SIG-M5 treated with dmso at 0.1 percent for 504 hours (cell line): ENCODE results near the gene EPS8L3.
"Not testable (repeated sequence)": the region's sequence is repeated elsewhere in the genome, so short reads cannot be mapped to it uniquely, and the experiment has no call there.

ENCODE experiments used
- DNase-seq: peaks from one replicate; lab custom pipeline; 2025; ENCODE audit not compliant: unreplicated experiment; lab: John Stamatoyannopoulos, UW

The EPS8L3 gene

DNA sequence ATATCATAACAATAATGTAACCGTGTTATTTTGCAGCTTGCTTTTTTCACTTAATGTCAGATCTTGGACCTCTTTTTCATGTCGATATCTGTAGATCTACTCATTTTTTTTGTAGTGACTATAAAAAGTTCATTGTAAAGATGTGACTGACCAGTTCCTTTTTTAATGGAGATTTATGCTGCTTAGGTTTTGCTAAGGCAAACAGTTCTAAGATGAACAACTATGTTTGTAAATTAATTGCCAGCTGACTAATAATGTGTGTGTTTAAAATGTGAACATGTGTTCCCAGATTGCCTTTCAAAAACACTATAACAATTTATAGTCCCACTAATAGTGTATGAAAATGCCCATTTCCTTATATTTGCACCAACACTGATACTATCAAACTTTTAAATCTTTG, 18.1 kb upstream of the EPS8L3 start:
- no peak for DNase-seq

- no peak for DNase-seq
These were observed 17.3 kb upstream of the EPS8L3 start for GRCh38 chr1:109780982-109781381.

DNA sequence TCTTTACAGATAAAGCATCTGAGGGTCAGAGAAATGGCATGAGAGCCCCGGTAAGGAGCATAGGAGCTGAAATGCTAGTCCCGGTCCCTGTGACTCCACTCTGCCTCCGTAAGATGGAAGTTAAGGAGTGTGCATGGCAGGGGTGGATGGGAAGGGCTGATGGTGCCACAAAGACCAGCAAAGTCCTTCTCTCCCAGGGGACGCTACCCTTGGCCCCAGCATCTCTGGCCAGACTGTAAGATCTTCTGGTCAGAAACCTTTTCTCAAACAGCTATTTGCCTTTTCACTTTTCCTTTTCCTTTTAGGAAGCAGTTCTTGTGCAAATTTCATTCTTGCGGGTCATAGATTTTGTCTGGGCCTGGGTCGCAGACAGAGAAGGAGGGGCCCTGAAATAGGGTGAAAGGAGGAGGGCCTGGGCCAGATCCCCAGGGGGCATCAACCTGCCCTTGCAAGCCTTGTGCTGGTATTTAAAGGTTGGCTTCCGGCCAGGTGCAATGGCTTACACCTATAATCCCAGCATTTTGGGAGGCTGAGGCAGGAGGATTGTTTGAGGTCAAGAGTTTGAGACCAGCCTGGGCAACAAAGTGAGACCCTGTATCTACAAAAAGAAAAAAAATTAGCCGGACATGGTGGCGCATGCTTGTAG, 14.4 kb upstream of the EPS8L3 start:
- no peak for DNase-seq

DNA sequence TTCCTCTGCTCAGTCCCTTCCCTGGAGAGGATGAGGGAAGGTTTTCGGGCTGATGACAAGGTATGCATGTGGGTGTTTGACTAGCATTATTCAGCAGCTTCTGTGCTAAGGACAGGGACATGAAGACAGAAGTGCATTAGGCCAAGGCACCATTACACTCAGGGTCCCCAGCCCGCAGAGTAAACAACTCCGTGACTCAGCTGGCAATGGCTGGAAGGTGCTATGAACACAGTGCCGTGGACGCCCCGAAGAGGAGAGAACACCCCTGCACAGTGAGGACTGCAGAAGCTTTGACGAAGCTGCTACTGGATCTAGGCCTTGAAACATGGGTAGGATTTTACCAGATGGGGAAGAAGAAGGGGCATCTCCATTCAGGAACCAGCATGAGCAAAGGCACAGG, 13.7 kb upstream of the EPS8L3 start:
- no peak for DNase-seq

- peak; percentile 65 for DNase-seq
These were observed 13.2 kb upstream of the EPS8L3 start for GRCh38 chr1:109776911-109777310.

- DNase-seq: no peak
These were observed 12.6 kb upstream of the EPS8L3 start for GRCh38 chr1:109776206-109776835.

GRCh38 chr1:109775398-109775797, 11.7 kb upstream of the EPS8L3 start:
- DNase-seq: no peak

GRCh38 chr1:109773900-109774485, 10.3 kb upstream of the EPS8L3 start:
- no peak for DNase-seq

DNA sequence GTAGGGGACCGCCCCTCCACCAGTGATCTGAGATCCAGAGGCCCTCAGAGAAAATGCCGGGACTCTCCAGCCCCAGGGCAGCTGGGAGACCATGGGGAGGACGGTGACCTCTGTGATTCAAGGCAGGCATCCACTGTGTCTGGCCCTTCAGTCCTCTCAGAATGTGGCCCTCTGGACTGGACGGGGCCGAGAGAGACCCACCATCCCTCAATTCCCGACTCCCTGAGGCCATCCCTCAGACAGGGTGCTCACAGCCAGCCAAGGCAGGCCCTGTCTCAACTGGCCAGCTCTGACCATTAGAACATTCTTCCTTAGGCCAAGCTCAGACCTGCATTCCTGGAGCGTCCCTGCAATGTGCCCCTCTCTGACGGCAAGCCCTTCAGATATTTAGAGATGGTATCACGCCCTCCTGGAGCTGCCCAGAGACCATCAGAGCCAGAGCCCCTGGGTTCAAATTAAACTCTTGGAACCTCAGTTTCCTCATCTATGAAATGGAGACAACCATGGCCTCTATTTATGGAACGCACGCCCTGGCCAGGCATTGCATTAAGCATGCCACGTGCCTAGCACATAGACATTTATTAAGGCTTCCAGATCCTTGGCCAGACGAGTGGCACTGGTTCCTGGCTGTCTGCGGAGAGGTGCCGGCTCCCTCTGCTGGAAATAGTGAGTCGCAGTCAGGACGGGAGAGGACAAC, 9.6 kb upstream of the EPS8L3 start:
- peak; percentile 86 for DNase-seq

- no peak for DNase-seq
These were observed 9.0 kb upstream of the EPS8L3 start for GRCh38 chr1:109772658-109773202.

DNA sequence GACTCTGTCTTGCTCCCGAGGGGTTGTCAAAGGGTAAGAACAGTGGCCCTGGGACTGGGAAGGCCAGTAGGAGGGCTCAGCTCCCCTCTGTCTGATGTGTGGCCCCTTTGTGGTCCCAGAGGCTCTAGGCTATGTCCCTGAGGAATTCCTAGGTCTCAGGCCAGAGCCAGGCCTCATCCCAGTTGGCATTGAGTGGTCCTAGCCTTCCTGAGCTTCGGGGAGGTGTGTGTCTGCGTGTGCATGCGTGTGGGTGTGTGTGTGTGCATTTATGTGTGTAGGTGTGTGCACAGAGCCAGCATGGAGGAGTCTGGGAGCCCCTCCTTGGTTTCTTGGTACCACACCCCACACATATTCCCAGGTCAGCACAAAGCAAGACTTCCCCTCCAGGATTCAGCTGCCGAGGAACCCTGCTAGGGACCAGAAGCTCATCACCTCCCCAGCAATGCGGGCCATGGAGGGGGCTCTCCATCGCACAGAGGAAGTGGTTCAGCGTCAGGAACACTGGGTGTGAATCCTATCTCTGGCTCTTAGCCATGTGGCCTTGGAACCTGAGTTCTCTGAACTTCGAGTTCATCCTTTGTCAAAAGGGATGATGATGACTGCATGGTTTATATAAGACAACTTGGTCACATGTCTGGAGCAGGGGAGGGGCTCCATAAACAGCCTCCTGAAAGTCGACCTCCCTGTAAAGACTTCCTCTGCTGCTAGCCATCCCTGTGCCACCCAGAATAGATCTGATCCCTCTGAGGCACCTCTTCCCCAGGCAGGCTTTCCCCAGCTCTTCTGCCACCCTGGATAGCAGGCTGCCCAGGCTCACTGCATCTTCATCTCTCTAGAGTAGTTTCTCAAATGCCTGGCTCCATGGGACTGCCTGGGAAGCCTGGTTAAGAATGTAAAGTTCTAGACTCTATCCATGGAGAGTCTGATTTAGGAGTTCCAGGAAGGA, 8.3 kb upstream of the EPS8L3 start:
- no peak for DNase-seq

GRCh38 chr1:109770331-109771095, 6.8 kb upstream of the EPS8L3 start:
- no peak for DNase-seq

DNA sequence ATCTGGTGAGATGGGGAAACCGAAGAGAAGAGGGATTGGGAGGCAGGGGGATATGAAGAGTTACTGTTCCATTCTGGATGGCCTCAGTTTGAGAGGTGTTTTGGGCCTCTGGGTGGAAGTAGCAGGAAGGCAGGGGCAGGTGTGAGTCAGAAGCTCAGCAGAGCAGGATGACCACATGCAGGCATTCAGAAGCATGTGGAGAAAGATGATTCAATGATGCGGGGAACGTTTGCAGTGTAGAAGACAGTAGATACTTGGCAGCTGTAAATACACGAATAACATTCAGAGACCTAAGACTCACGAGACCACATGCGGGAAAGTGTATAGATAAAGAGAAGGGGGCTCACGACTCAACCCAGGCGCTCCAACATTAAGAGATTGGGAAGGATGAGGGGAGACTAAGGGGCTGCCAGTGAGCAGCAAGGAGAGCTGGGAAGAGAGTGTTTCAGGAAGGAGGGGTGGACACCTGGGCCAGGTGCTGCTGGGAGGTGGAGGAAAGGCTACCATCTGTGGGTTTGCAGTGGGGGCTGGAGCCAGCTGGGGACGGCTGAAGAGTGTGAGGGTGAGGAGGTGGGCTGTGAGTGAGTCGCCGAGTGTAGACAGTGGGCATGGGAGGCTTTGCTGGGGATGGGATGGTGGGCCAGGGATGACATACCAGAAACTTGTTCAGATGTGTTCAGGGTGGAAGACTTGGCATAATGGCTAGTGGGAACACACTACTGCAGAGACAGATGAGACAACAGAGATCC, 5.8 kb upstream of the EPS8L3 start:
- no peak for DNase-seq

- no peak for DNase-seq
These were observed 5.1 kb upstream of the EPS8L3 start for GRCh38 chr1:109768820-109769219.

DNA sequence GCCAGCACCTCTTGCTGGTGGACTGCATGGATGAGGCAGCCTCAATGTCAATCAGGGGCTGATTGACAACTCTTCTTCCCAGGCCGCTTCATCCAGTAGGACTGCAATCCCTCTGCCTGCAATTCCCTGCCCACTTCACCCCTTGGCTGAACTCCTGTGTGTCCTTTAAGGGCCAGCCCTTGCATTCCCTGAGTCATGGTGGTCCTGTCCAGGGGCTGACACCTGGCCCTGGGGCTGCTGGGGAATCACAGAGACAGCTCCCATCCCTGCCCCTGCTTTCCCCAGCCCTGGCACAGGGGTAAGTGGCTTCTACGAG, 4.6 kb upstream of the EPS8L3 start:
- no peak for DNase-seq

DNA sequence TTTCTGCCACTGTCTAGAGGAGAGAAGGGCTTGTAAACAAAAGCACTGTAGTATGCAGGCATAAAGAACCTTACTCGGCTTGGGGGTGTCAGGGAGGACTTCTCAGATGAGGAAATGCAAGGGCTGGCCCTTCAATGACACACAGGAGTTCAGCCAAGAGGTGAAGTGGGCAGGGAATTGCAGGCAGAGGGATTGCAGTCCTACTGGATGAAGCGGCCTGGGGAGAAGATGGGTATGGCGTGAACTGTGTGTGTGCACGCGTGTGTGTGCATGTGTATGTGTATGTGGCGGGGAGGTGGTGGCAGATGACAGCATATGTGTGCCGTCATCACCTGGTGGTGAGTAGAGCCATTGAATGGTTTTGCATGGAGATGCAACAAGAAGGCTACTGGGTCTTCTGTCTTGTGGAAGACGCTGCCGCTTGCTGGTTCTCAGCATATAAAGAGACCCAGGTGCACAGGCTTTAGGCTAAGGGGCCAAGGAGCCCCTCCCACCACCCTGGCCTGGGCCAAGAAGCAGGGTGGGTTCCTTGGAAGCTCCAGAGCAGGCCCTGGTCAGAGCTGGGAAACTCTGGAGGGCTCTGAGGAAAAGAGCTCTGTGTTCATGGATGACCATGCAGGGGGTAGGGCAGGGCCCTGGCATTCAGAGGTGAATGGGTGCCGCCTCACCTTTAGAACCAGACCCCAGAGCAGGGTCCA, 4.1 kb upstream of the EPS8L3 start:
- DNase-seq: no peak

- DNase-seq: not testable (repeated sequence)
These were observed 3.4 kb upstream of the EPS8L3 start for GRCh38 chr1:109766991-109767636.

DNA sequence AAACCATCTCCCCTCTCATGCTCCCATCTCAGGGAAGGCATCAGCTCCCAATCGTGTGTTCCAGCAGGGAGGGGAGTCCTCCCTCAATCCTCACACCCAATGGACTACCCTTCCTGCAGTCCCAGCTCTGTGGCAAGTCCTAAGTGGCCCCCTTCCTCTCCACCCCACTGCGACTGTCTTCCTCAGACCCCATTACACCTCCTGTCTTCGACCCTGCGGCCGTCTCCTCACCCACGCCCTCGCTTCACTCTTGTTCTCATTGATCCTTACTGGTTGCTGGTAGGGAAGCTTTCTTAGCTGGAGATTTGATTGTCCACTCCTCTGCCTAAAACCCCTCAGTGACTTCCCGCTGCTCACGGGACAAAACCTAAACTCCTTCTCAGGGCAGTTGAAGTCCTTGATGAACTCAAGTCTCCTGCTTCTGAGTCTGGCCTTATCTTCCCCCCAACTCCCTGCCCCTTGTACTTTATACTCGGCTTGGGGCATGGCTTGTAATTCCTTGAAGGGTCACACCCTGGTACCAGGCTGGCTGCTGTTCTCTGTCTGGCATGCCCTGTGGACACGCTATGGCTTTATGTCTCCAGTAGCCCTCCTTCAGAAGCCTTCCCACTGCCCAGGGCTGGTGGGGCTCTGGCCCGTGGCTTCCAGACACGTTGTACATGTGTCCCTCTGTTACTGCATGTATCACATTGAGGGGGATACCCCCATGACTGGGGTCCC, 2.3 kb upstream of the EPS8L3 start:
- no peak for DNase-seq
